ENCODE results near the gene ACOXL. TPM values are rescaled to one million over a fixed set of nuclear protein-coding genes. Genes with fewer than 3 reads are reported as not detected.

ACOXL gene
- total and polyA plus RNA-seq, 8 donors, result 4.7 to 30.3 (median 8.3) TPM

DNA sequence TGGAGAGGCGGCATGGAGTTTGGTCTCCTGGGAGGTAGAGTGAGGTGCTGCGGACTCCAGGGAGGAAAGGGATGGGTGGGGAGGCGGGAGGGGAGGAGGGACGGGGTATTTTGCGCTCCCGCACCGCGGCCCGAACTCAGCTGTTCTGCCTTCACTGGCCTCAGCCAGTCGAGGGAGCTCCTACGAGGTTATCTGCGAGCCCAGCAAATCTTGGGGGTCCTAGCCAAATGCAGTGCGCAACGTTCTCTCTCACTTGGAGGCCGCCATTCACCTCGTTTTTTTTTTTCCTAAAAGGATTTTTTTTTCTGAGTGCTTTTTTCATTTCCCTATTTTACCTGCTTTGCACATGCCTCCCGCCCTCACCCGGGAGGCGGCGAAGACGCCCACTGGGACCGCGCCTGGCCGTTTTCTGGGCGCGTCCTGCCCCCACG lies 387.5 kb downstream of the ACOXL start:
- ATAC-seq (no peak), DNase-seq (peak in 3 of 4 donors; percentile 6 to 42 (median 15))
- intact Hi-C loops (cut with DNase I), result no loop called here
- peaks cover 3 to 61% of the 10 kb centered on the region in 2 donors for H3K4me1 ChIP-seq
- H3K27me3 ChIP-seq, result peaks cover 12 to 58% of the 10 kb centered on the region in 2 donors
- TF ChIP-seq, protein P1, sequence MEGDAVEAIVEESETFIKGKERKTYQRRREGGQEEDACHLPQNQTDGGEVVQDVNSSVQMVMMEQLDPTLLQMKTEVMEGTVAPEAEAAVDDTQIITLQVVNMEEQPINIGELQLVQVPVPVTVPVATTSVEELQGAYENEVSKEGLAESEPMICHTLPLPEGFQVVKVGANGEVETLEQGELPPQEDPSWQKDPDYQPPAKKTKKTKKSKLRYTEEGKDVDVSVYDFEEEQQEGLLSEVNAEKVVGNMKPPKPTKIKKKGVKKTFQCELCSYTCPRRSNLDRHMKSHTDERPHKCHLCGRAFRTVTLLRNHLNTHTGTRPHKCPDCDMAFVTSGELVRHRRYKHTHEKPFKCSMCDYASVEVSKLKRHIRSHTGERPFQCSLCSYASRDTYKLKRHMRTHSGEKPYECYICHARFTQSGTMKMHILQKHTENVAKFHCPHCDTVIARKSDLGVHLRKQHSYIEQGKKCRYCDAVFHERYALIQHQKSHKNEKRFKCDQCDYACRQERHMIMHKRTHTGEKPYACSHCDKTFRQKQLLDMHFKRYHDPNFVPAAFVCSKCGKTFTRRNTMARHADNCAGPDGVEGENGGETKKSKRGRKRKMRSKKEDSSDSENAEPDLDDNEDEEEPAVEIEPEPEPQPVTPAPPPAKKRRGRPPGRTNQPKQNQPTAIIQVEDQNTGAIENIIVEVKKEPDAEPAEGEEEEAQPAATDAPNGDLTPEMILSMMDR (IDR thresholded peaks at IDR 0.05), result no peak
- H3K9me3 ChIP-seq, result no peaks in the 10 kb centered on the region
- H3K27ac ChIP-seq, result peak overlapping the region; percentile 80 to 87
- peaks cover 0 to 9% of the 10 kb centered on the region in 2 donors for H3K36me3 ChIP-seq
- H3K4me3 ChIP-seq, result peak overlapping the region; percentile 66 to 81

DNA sequence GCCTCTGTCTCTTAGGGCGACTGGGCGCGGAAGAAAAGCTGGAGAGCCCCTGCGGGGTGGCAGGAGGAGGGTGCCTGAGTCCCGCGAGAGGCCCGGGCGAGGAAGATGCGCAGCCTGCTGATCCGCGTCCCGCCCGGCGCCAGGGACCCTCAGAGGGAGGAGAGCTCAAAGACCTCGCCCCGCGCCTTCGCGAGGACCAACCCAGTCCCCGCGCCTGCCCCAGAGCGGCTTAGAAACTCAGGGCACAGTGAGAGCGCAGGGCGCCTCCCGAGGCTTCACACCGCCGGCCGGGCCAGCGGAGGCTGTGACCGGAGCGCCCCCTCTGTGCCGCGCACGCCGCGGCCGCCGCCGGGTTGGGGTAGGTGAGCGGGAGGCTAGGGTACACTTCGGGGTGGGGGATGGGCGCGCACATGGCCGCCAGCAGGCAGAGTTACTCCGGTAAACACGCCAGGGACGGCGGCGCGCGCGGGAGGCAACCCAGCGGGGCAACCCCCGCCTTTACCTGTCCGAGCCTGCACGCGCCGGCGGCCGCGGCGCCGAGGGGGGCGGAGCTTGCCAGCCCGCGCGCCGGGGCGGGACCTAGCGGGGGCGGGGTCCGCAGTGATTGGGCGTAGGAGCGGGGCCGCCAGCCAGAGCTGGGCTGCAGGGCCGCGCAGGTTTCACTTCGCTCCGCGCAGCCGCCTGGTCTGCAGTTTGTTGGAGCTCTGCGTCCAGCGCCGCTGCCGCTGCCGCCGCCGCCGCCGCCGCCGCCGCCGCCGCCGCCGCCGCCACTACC lies 388.1 kb downstream of the ACOXL start, which contains the start of gene BCL2L11:
TSS of gene BCL2L11 (plus strand) at position 662 of the 775 bp plus-strand sequence. CDS start 2,832 bp downstream, outside the sequence.
- H3K9me3 ChIP-seq, result no peaks in the 10 kb centered on the region
- ATAC-seq, result peak; percentile 80
- intact Hi-C loops (cut with DNase I), result no loop called here
- peak within 1 kb of the TSS; percentile 80 to 87 for H3K27ac ChIP-seq
- peak; percentile 85 to 99 (median 94) for DNase-seq
- H3K27me3 ChIP-seq, result peaks cover 12 to 52% of the 10 kb centered on the region in 2 donors
- H3K36me3 ChIP-seq, result peaks cover 0 to 12% of the 10 kb centered on the region in 2 donors
- peak within 1 kb of the TSS; percentile 66 to 81 for H3K4me3 ChIP-seq
- H3K4me1 ChIP-seq, result peaks cover 3 to 61% of the 10 kb centered on the region in 2 donors
- TF ChIP-seq, protein P1 (IDR thresholded peaks at IDR 0.05), result no peak

DNA sequence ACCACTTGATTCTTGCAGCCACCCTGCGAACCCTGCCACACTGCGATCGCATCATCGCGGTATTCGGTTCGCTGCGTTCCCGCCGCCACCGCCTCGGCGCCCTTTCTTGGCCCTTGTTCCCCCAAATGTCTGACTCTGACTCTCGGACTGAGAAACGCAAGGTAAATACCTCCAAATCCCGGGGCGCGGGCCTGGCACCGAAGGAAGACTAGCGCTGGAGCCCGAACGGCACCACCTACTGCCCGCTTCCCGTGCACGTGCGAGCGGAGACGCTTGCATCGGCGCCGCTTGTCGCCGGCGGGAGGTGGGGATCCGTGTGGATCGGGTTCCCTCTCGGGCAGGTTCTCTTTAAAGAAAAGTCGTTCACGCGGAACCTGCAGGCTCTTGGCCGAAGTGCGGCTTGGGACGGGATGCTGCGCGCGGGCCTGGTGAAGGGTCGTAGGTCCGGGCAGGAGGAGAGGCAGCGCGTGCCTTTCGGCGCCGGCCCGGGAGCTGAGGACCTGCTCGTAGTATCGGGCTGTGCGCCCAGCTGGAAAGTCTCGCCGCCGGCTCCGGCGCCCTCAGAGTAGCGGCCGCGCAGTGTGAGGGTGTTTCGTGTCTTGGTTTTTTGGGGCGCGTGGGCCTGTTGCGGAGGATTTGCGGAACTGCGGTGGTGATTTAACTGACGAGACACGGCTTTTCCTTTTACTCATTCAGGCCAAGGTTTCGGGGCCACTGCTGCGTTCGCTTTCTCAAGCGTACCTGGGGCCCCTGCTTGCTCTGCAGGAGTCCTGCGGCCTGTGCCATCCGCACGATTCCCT lies 388.9 kb downstream of the ACOXL start:
- intact Hi-C loops (cut with DNase I), result no loop called here
- ATAC-seq (peak; percentile 22), DNase-seq (peak; percentile 42 to 89 (median 50))
- Histone ChIP-seq H3K9me3 (no peaks in the 10 kb centered on the region), H3K36me3 (peaks cover 0 to 18% of the 10 kb centered on the region in 2 donors), H3K27ac (peak overlapping the region; percentile 80 to 87), H3K4me1 (peaks cover 3 to 61% of the 10 kb centered on the region in 2 donors), H3K27me3 (peaks cover 6 to 44% of the 10 kb centered on the region in 2 donors), H3K4me3 (peak overlapping the region; percentile 66 to 81)
- TF ChIP-seq, protein P1 (IDR thresholded peaks at IDR 0.05), result no peak

DNA sequence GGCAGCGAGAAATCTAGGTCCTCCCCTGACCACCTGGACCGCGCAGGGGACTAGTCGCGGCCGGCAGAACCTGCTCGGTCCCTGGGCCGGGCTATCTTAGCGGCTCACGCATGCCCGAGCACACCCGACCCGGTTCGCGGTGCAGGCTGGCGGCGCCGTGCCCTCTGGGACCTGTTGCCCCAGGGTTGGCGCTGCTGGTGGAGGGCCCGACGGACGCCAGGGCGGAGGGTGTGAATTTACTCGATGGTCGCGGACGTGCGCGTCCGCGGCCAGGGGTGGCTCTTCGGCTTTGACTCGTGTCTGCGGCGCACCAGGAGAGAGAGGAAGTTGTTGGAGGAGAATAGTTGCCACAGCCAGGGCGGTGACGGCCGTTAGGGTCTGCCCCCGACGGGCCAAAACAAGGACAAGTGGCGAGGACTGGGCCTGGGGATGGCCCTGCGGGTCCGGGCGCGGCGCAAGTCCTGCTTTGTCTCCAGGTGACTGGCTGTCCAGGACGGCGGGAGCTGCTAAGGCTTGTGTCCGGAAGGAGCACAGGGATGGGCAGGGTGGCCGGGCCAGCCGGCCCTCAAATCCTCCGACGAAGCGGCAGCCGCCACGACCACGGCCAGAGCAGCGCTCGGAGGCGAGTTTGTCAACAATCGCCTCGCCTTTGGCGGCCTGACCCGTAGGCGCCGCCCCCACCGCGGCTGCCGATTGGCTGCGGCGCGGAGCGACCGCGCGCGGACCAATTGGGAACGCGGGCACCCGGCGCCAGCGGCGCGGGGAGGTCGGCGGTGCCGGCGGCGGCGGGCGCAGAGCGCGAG lies 389.7 kb downstream of the ACOXL start:
- no peaks in the 10 kb centered on the region for H3K9me3 ChIP-seq
- peak overlapping the region; percentile 80 to 87 for H3K27ac ChIP-seq
- peak; percentile 75 for ATAC-seq
- peaks cover 6 to 36% of the 10 kb centered on the region in 2 donors for H3K27me3 ChIP-seq
- H3K4me3 ChIP-seq, result peak overlapping the region; percentile 66 to 81
- intact Hi-C loops (cut with DNase I), result no loop called here
- peaks cover 0 to 57% of the 10 kb centered on the region in 2 donors for H3K4me1 ChIP-seq
- TF ChIP-seq, protein P1 (IDR thresholded peaks at IDR 0.05), result no peak
- peaks cover 0 to 18% of the 10 kb centered on the region in 2 donors for H3K36me3 ChIP-seq
- DNase-seq, result peak; percentile 85 to 96 (median 92)

Data from left lung (tissue), 10 donors.